ENCODE measurements around the gene CARNS1. TPM values are rescaled to one million over a fixed set of nuclear protein-coding genes. Genes with fewer than 3 reads are reported as not detected.
A peak's percentile ranks its signal among the peaks of the same experiment; 100 is the strongest.

CARNS1 gene
- total RNA-seq: 1 to 10 TPM; 4.8 to 4.9 TPM

GRCh38 chr11:67415501-67416304 lies at the start of gene CARNS1:
CARNS1 (plus strand) TSS chr11:67415678; CDS start chr11:67416200, 522 bp downstream.
- Mint-ChIP-seq H3K27ac (peak within 1 kb of the TSS; percentile 83), H3K36me3 (ENCODE audit: low read depth) (peaks cover 12% of the 10 kb centered on the region), H3K4me3 (peak within 1 kb of the TSS; percentile 62), H3K4me1 (ENCODE audit: low read depth) (peaks cover 77% of the 10 kb centered on the region), H3K9me3 (ENCODE audit: insufficient read depth) (no peaks in the 10 kb centered on the region), H3K27me3 (ENCODE audit: low read depth) (peaks cover 2% of the 10 kb centered on the region)
- ATAC-seq (no peak), DNase-seq (no peak)
- POLR2A ChIA-PET: interaction anchor here (5.8 kb wide), 1 partner anchor 13 kb away, joined by 95 read pairs; the partner anchor contains the start of genes PPP1CA and TBC1D10C
- CTCF ChIA-PET: interaction anchor here (1.2 to 6.6 kb wide), 2 partner anchors 13 to 214 kb away, joined by 3 to 73 read pairs; partner anchors contain the start of genes NUDT8, PPP1CA and TBC1D10C

GRCh38 chr11:67365736-67366444 lies 49.6 kb upstream of the CARNS1 start:
- Mint-ChIP-seq H3K27me3 (ENCODE audit: low read depth) (peaks cover 52% of the 10 kb centered on the region), H3K9me3 (ENCODE audit: insufficient read depth) (no peaks in the 10 kb centered on the region), H3K27ac (no peak overlapping the region), H3K4me1 (ENCODE audit: low read depth) (peaks cover 49% of the 10 kb centered on the region), H3K36me3 (ENCODE audit: low read depth) (no peaks in the 10 kb centered on the region), H3K4me3 (no peak overlapping the region)
- no peak for DNase-seq
- ChIA-PET POLR2A (interaction anchor here (1.2 kb wide), 1 partner anchor 16 kb away, joined by 3 read pairs; no protein-coding TSS in a partner anchor), CTCF (interaction anchor here (0.8 to 18.4 kb wide), 4 partner anchors 9 to 17 kb away, joined by 4 to 998 read pairs (median 30); partner anchors contain the start of genes CLCF1, POLD4 and RAD9A)
- no peak for ATAC-seq

GRCh38 chr11:67366546-67366945 lies 48.9 kb upstream of the CARNS1 start:
- H3K27ac Mint-ChIP-seq: no peak overlapping the region
- no peaks in the 10 kb centered on the region for H3K9me3 Mint-ChIP-seq (ENCODE audit: insufficient read depth)
- H3K4me3 Mint-ChIP-seq: no peak overlapping the region
- POLR2A ChIA-PET: no interaction called here
- peaks cover 54% of the 10 kb centered on the region for H3K27me3 Mint-ChIP-seq (ENCODE audit: low read depth)
- ATAC-seq (no peak), DNase-seq (no peak)
- no peaks in the 10 kb centered on the region for H3K36me3 Mint-ChIP-seq (ENCODE audit: low read depth)
- peaks cover 55% of the 10 kb centered on the region for H3K4me1 Mint-ChIP-seq (ENCODE audit: low read depth)
- CTCF ChIA-PET: interaction anchor here (18.4 kb wide), 1 partner anchor 16 kb away, joined by 998 read pairs; the partner anchor contains the start of genes CLCF1 and RAD9A

GRCh38 chr11:67366961-67367760 lies 48.3 kb upstream of the CARNS1 start:
- H3K27ac Mint-ChIP-seq: no peak overlapping the region
- peaks cover 52% of the 10 kb centered on the region for H3K27me3 Mint-ChIP-seq (ENCODE audit: low read depth)
- H3K36me3 Mint-ChIP-seq (ENCODE audit: low read depth): no peaks in the 10 kb centered on the region
- POLR2A ChIA-PET: no interaction called here
- DNase-seq (no peak), ATAC-seq (no peak)
- H3K9me3 Mint-ChIP-seq (ENCODE audit: insufficient read depth): no peaks in the 10 kb centered on the region
- peaks cover 59% of the 10 kb centered on the region for H3K4me1 Mint-ChIP-seq (ENCODE audit: low read depth)
- CTCF ChIA-PET: interaction anchor here (31.4 kb wide), 1 partner anchor 10 kb away, joined by 998 read pairs; the partner anchor contains the start of gene POLD4
- H3K4me3 Mint-ChIP-seq: no peak overlapping the region

- H3K4me1 Mint-ChIP-seq (ENCODE audit: low read depth): peaks cover 59% of the 10 kb centered on the region
- CTCF ChIA-PET: interaction anchor here (31.4 kb wide), 1 partner anchor 10 kb away, joined by 998 read pairs; the partner anchor contains the start of gene POLD4
- H3K4me3 Mint-ChIP-seq: no peak overlapping the region
Observed at GRCh38 chr11:67367761-67368227, 47.7 kb upstream of the CARNS1 start.

GRCh38 chr11:67368621-67369020 lies 46.9 kb upstream of the CARNS1 start:
- H3K4me3 Mint-ChIP-seq: no peak overlapping the region
- H3K27me3 Mint-ChIP-seq (ENCODE audit: low read depth): peaks cover 47% of the 10 kb centered on the region

More at GRCh38 chr11:67367761-67368227, 47.7 kb upstream of the CARNS1 start:
- Mint-ChIP-seq H3K36me3 (ENCODE audit: low read depth) (no peaks in the 10 kb centered on the region), H3K9me3 (ENCODE audit: insufficient read depth) (no peaks in the 10 kb centered on the region), H3K27ac (no peak overlapping the region), H3K27me3 (ENCODE audit: low read depth) (peaks cover 46% of the 10 kb centered on the region)
- POLR2A ChIA-PET: no interaction called here
- ATAC-seq (no peak), DNase-seq (no peak)

GRCh38 chr11:67369275-67369674 lies 46.2 kb upstream of the CARNS1 start:
- Mint-ChIP-seq H3K4me1 (ENCODE audit: low read depth) (peaks cover 58% of the 10 kb centered on the region), H3K27me3 (ENCODE audit: low read depth) (peaks cover 49% of the 10 kb centered on the region), H3K4me3 (no peak overlapping the region), H3K9me3 (ENCODE audit: insufficient read depth) (no peaks in the 10 kb centered on the region), H3K36me3 (ENCODE audit: low read depth) (no peaks in the 10 kb centered on the region), H3K27ac (no peak overlapping the region)
- POLR2A ChIA-PET: interaction anchor here (1.9 kb wide), 1 partner anchor 16 kb away, joined by 8 read pairs; the partner anchor contains the start of gene POLD4
- CTCF ChIA-PET: interaction anchor here (1.1 to 31.4 kb wide), 4 partner anchors 12 to 114 kb away, joined by 3 to 998 read pairs (median 62); partner anchors contain the start of genes AIP and POLD4
- DNase-seq: no peak
- no peak for ATAC-seq

More at GRCh38 chr11:67368621-67369020, 46.9 kb upstream of the CARNS1 start:
- ChIA-PET POLR2A (interaction anchor here (1.9 kb wide), 1 partner anchor 15 kb away, joined by 8 read pairs; the partner anchor contains the start of gene POLD4), CTCF (interaction anchor here (1.1 to 31.4 kb wide), 4 partner anchors 11 to 114 kb away, joined by 3 to 998 read pairs (median 62); partner anchors contain the start of genes AIP and POLD4)
- peak; percentile 46 for DNase-seq
- H3K9me3 Mint-ChIP-seq (ENCODE audit: insufficient read depth): no peaks in the 10 kb centered on the region
- peak overlapping the region; percentile 22 for H3K27ac Mint-ChIP-seq
- no peak for ATAC-seq
- peaks cover 58% of the 10 kb centered on the region for H3K4me1 Mint-ChIP-seq (ENCODE audit: low read depth)
- no peaks in the 10 kb centered on the region for H3K36me3 Mint-ChIP-seq (ENCODE audit: low read depth)

DNA sequence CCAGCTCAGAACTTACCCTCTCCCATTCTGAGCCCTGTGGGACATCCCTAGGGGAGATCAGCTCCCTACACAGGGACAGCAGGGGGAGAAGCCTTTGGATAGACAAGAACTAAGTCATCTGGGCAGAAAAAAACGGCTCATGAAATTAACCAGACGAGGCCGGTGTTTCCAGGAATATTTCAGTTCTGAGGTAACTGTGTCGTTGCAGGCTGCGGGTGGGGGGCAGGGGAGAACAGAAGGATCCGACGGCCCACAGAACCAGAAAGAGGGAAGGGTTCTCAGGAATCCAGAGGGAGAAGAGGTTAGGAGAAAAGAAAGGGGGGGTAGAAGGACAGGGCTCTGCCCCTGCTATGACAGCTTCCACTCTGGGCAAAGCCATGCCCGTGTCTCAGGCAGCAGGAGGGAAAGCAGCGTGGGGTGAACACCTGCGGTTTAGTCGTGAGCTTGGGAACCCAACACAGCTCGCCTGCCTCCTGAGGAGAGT lies 45.6 kb upstream of the CARNS1 start:
- Mint-ChIP-seq H3K9me3 (ENCODE audit: insufficient read depth) (no peaks in the 10 kb centered on the region), H3K36me3 (ENCODE audit: low read depth) (no peaks in the 10 kb centered on the region), H3K4me1 (ENCODE audit: low read depth) (peaks cover 58% of the 10 kb centered on the region), H3K4me3 (no peak overlapping the region), H3K27ac (no peak overlapping the region), H3K27me3 (ENCODE audit: low read depth) (peaks cover 55% of the 10 kb centered on the region)
- POLR2A ChIA-PET: interaction anchor here (1.9 kb wide), 1 partner anchor 16 kb away, joined by 8 read pairs; the partner anchor contains the start of gene POLD4
- ATAC-seq: no peak
- no peak for DNase-seq
- CTCF ChIA-PET: interaction anchor here (1.1 to 31.4 kb wide), 5 partner anchors 12 to 113 kb away, joined by 3 to 998 read pairs (median 61); partner anchors contain the start of genes AIP and POLD4

DNA sequence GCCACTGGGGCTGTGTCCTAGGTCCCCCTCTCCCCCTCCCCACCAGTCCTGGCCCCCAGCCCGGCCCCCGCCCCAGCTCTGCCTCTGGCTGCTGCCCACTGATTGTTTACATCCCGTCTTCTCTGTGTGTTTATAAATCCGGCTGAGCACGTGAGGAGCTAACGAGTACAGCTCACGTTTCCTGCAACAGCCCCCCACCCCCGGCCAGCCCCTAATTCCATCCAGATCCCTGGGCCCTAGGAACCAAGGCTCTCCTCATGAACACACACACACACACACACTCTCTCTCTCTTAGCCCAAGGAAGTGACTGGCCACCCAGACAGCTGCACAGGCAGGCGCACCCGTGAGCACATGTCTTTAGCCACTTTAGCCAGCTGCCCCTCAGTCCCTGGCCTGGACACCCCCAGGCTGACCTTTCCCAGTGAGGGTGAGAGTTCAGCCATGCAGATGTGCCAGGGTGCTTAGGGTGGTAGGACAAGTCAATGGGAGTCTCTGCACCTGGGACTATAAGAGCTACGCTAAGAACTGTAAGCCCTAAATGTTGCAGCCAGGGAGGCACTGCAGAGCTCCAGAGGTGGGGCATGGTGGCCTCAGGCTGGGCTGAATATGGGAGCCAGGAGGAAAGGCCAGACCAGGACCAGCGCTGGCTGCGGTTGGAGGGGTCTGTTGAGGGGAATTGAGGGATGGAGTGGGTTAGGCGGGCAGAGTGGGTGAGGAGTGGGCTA lies 45.0 kb upstream of the CARNS1 start:
- H3K4me1 Mint-ChIP-seq (ENCODE audit: low read depth): peaks cover 59% of the 10 kb centered on the region
- DNase-seq: no peak
- ATAC-seq: no peak
- H3K27ac Mint-ChIP-seq: no peak overlapping the region
- H3K4me3 Mint-ChIP-seq: no peak overlapping the region
- H3K27me3 Mint-ChIP-seq (ENCODE audit: low read depth): peaks cover 55% of the 10 kb centered on the region
- POLR2A ChIA-PET: interaction anchor here (1.9 kb wide), 1 partner anchor 17 kb away, joined by 8 read pairs; the partner anchor contains the start of gene POLD4
- CTCF ChIA-PET: interaction anchor here (0.9 to 31.4 kb wide), 7 partner anchors 13 to 112 kb away, joined by 3 to 998 read pairs (median 4); partner anchors contain the start of genes AIP and POLD4
- no peaks in the 10 kb centered on the region for H3K36me3 Mint-ChIP-seq (ENCODE audit: low read depth)
- no peaks in the 10 kb centered on the region for H3K9me3 Mint-ChIP-seq (ENCODE audit: insufficient read depth)
